Measurements from ENCODE around the gene HOXC5. TPM values are rescaled to one million over a fixed set of nuclear protein-coding genes. Genes with fewer than 3 reads are reported as not detected.

The HOXC5 gene
- polyA plus RNA-seq, 3 donors = not detected

- WGBS (ENCODE audit: insufficient coverage) = 2% methylated on average over 21 of the region's 24 CpGs
- peaks cover 14 to 16% of the 10 kb centered on the region in 2 donors for H3K4me1 ChIP-seq (ENCODE audit: control insufficient read depth in 1 of 2, insufficient read depth in 2 of 2, low read length in 2 of 2)
- H2AFZ ChIP-seq (ENCODE audit: insufficient read depth, low read depth, low read length, poor library complexity, severe bottlenecking) = peak overlapping the region; percentile 76
- no peak overlapping the region for H3K27ac ChIP-seq (ENCODE audit: low read depth in 1 of 2, low read length in 2 of 2)
- H3K36me3 ChIP-seq (replicated peaks in 1 of 2; ENCODE audit: control insufficient read depth in 1 of 2, insufficient read depth in 2 of 2, low read length in 2 of 2) = no peaks in the 10 kb centered on the region
- H4K20me1 ChIP-seq (ENCODE audit: insufficient read depth, low read length) = no peaks in the 10 kb centered on the region
- no peak for TF ChIP-seq CTCF (IDR thresholded peaks at IDR 0.05)
- Mint-ChIP-seq H3K4me3 (peak overlapping the region; percentile 63 to 83), H3K36me3 (peaks cover 0 to 4% of the 10 kb centered on the region in 2 donors), H3K4me1 (peaks cover 27% of the 10 kb centered on the region), H3K9me3 (peaks cover 0 to 45% (median 14%) of the 10 kb centered on the region in 7 donors), H3K27me3 (ENCODE audit: low read depth in 3 of 3) (peaks cover 96 to 100% (median 99%) of the 10 kb centered on the region in 3 donors), H3K27ac (no peak overlapping the region)
- peak overlapping the region; percentile 69 for H3K4me2 ChIP-seq (replicated peaks; ENCODE audit: extremely low read depth, low read length, poor library complexity, severe bottlenecking)
- H3K9ac ChIP-seq (ENCODE audit: insufficient read depth, low read length, poor library complexity, severe bottlenecking) = no peak overlapping the region
- intact Hi-C loops (cut with micrococcal nuclease) = no loop called here
- peaks cover 10 to 41% of the 10 kb centered on the region in 2 donors for H3K9me3 ChIP-seq (replicated peaks in 1 of 2; ENCODE audit: control insufficient read depth in 1 of 2, insufficient read depth in 1 of 2, low read length in 2 of 2)
- H3K79me2 ChIP-seq (ENCODE audit: insufficient read depth, low read length) = no peaks in the 10 kb centered on the region
- H3K27me3 ChIP-seq (ENCODE audit: control insufficient read depth in 2 of 2, insufficient read depth in 2 of 2, low read length in 2 of 2) = peaks cover 95 to 100% of the 10 kb centered on the region in 2 donors
- no peak for DNase-seq
- peak overlapping the region in 2 of 3 experiments; percentile 12 to 64 for H3K4me3 ChIP-seq (replicated peaks in 1 of 3; ENCODE audit: low read depth in 2 of 3, low read length in 3 of 3)
These were observed 15.6 kb upstream of the HOXC5 start for GRCh38 chr12:54017027-54017788.

GRCh38 chr12:54017878-54018467 lies 14.9 kb upstream of the HOXC5 start:
- H3K27ac Mint-ChIP-seq = no peak overlapping the region

More at GRCh38 chr12:54017878-54018467, 14.9 kb upstream of the HOXC5 start:
- H3K9me3 Mint-ChIP-seq = peaks cover 0 to 45% (median 14%) of the 10 kb centered on the region in 7 donors
- Histone ChIP-seq H3K4me3 (replicated peaks in 1 of 3; ENCODE audit: low read depth in 2 of 3, low read length in 3 of 3) (peak overlapping the region; percentile 12 to 64 (median 16)), H3K27ac (ENCODE audit: low read depth in 1 of 2, low read length in 2 of 2) (no peak overlapping the region), H3K4me1 (ENCODE audit: control insufficient read depth in 1 of 2, insufficient read depth in 2 of 2, low read length in 2 of 2) (peaks cover 14 to 16% of the 10 kb centered on the region in 2 donors), H3K79me2 (ENCODE audit: insufficient read depth, low read length) (no peaks in the 10 kb centered on the region), H3K9me3 (replicated peaks in 1 of 2; ENCODE audit: control insufficient read depth in 1 of 2, insufficient read depth in 1 of 2, low read length in 2 of 2) (peaks cover 10 to 41% of the 10 kb centered on the region in 2 donors), H3K27me3 (ENCODE audit: control insufficient read depth in 2 of 2, insufficient read depth in 2 of 2, low read length in 2 of 2) (peaks cover 95 to 100% of the 10 kb centered on the region in 2 donors), H3K9ac (ENCODE audit: insufficient read depth, low read length, poor library complexity, severe bottlenecking) (no peak overlapping the region), H3K36me3 (replicated peaks in 1 of 2; ENCODE audit: control insufficient read depth in 1 of 2, insufficient read depth in 2 of 2, low read length in 2 of 2) (no peaks in the 10 kb centered on the region), H4K20me1 (ENCODE audit: insufficient read depth, low read length) (no peaks in the 10 kb centered on the region), H3K4me2 (replicated peaks; ENCODE audit: extremely low read depth, low read length, poor library complexity, severe bottlenecking) (peak overlapping the region; percentile 69), H2AFZ (ENCODE audit: insufficient read depth, low read depth, low read length, poor library complexity, severe bottlenecking) (peak overlapping the region; percentile 76)
- intact Hi-C loops (cut with micrococcal nuclease) = no loop called here
- peaks cover 96 to 100% (median 100%) of the 10 kb centered on the region in 3 donors for H3K27me3 Mint-ChIP-seq (ENCODE audit: low read depth in 3 of 3)
- peak overlapping the region; percentile 63 to 83 for H3K4me3 Mint-ChIP-seq
- H3K4me1 Mint-ChIP-seq = peaks cover 27% of the 10 kb centered on the region
- no peak for DNase-seq
- WGBS (ENCODE audit: insufficient coverage) = 2% methylated on average over 25 of the region's 34 CpGs
- TF ChIP-seq CTCF (IDR thresholded peaks at IDR 0.05) = no peak
- H3K36me3 Mint-ChIP-seq = peaks cover 0 to 4% of the 10 kb centered on the region in 2 donors

Measured in CD14-positive monocyte (primary cell).